HL-60 (cell line): Measurements from ENCODE around the gene ZBTB21.

ENCODE experiments used
- DNase-seq, 2 experiments: peaks; one replicate each; pipeline ENCODE4 v3.0.0-alpha.2; 2010 to 2020; ENCODE audit warnings: low read depth in 1 of 2, low spot score in 1 of 2
- H3K27ac ChIP-seq: fragments of 250-450 bp; sonication (Bioruptor Pico); replicated peaks from 2 replicates; pipeline ENCODE4 v1.5.1; 2020; ENCODE audit warnings: mild to moderate bottlenecking, moderate library complexity
- H3K27me3 ChIP-seq: fragments of 250-450 bp; sonication (Bioruptor Pico); 2 replicates; pipeline ENCODE4 v1.5.1; 2021; ENCODE audit warnings: mild to moderate bottlenecking, moderate library complexity; ENCODE audit not compliant: insufficient read depth, poor library complexity, severe bottlenecking
- H3K4me3 ChIP-seq: replicated peaks from 2 replicates; pipeline ENCODE4 v1.5.1; 2011; ENCODE audit warnings: mild to moderate bottlenecking, control low read depth, low read length; ENCODE audit not compliant: insufficient read depth
- GABPA ChIP-seq: IDR thresholded peaks from 2 replicates; pipeline ENCODE4 v1.6.1; 2012; ENCODE audit warnings: low read depth
- POLR2AphosphoS5 ChIP-seq: IDR thresholded peaks from 2 replicates; pipeline ENCODE4 v1.6.1; 2012; ENCODE audit warnings: low read depth
- REST ChIP-seq: IDR thresholded peaks from 2 replicates; pipeline ENCODE4 v1.6.1; 2012; ENCODE audit warnings: low read depth; ENCODE audit not compliant: insufficient replicate concordance
- SPI1 ChIP-seq: IDR thresholded peaks from 2 replicates; pipeline ENCODE4 v1.6.1; 2012; ENCODE audit warnings: low read depth, mild to moderate bottlenecking, borderline replicate concordance
- TF ChIP-seq, protein P1 (sequence below): IDR thresholded peaks from one replicate; pipeline ENCODE4 v1.5.1; 2011; ENCODE audit warnings: low read length, control low read depth, inconsistent platforms; ENCODE audit not compliant: insufficient read depth

ZBTB21 gene

DNA sequence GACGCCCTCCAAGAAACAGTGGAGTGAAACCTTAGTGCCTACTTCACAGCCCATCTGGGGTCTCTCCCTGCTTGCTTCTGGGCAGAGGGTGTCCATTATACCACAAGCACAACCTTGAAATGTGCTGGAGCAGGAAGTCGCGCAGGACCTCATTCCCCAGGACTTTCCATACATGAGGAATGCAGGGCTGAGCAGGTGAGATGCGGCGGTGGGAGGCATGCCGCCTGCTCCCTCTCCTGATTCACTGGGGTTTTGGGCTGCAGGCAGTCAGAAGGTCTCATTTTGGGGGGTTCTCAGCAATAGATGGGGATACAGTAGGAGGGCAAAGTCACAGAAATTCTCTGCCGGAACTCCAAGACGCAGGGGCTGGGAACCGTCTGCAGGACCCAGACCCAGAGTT lies 45.3 kb upstream of the ZBTB21 start:
- no peak for TF ChIP-seq POLR2AphosphoS5
- no peak for DNase-seq
- Histone ChIP-seq H3K4me3 (no peak overlapping the region), H3K27me3 (no peaks in the 10 kb centered on the region), H3K27ac (no peak overlapping the region)

- TF ChIP-seq, protein P1, sequence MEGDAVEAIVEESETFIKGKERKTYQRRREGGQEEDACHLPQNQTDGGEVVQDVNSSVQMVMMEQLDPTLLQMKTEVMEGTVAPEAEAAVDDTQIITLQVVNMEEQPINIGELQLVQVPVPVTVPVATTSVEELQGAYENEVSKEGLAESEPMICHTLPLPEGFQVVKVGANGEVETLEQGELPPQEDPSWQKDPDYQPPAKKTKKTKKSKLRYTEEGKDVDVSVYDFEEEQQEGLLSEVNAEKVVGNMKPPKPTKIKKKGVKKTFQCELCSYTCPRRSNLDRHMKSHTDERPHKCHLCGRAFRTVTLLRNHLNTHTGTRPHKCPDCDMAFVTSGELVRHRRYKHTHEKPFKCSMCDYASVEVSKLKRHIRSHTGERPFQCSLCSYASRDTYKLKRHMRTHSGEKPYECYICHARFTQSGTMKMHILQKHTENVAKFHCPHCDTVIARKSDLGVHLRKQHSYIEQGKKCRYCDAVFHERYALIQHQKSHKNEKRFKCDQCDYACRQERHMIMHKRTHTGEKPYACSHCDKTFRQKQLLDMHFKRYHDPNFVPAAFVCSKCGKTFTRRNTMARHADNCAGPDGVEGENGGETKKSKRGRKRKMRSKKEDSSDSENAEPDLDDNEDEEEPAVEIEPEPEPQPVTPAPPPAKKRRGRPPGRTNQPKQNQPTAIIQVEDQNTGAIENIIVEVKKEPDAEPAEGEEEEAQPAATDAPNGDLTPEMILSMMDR, result no peak
- TF ChIP-seq SPI1, result no peak
- no peak for TF ChIP-seq GABPA
- TF ChIP-seq REST, result no peak
- TF ChIP-seq POLR2AphosphoS5, result no peak
- H3K27ac ChIP-seq, result no peak overlapping the region
- H3K4me3 ChIP-seq, result no peak overlapping the region
- no peaks in the 10 kb centered on the region for H3K27me3 ChIP-seq
- no peak for DNase-seq
Observed at GRCh38 chr21:42051788-42052187, 41.6 kb upstream of the ZBTB21 start.

DNA sequence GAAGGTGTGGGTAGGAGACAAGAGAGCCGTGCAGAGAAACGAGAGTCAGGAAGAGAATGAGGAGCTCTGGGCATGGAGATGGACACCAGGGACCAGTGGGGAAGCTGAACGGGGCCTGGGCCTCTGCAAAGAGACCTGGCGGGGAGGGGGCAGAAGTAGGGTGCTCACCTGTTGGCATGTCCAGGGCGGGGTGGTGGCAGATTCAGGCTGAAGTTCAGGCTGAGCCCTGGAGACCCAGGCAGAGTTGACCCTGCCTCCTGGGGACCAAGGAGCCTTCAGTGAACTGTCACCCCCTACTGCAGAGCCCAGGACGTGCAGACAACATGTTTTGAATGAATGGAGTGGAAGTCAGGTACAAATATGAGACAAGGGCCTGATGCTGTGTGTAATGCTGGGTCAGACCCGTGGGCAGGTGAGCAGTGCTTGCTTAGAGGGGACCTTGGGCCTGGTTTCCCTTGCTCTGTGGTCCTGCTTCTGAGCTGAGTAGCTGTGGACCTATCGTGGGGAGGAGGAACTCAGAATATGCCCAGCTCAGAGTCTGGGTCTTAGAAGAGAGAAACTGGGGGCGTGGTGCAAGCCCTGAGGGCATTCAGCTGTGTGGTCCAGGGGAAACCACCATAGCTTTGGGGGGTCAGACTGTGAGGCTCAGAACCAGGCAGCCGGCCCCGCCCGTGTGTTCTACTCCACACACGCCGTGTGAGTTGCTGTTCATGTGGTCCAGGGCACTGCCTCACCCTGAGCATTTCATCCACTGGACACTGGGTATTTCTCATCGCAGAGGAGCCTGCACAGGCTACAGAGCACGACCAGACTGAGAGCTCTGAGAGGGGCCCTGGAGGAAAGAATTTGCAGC lies 39.6 kb upstream of the ZBTB21 start:
- Histone ChIP-seq H3K27me3 (no peaks in the 10 kb centered on the region), H3K27ac (no peak overlapping the region), H3K4me3 (no peak overlapping the region)
- TF ChIP-seq REST, result no peak
- DNase-seq, result no peak

GRCh38 chr21:42048870-42049577 lies 38.9 kb upstream of the ZBTB21 start:
- TF ChIP-seq REST, result no peak
- TF ChIP-seq, protein P1, result no peak
- H3K27me3 ChIP-seq, result no peaks in the 10 kb centered on the region
- no peak for DNase-seq
- no peak overlapping the region for H3K4me3 ChIP-seq
- no peak overlapping the region for H3K27ac ChIP-seq
